VCaP (cell line): ENCODE measurements around the gene APEH.

Experiments
- H3K27ac ChIP-seq: fragments of 450-650 bp; 2 replicates; pipeline ENCODE4 v1.5.1; 2017
- TF ChIP-seq, protein P1 (sequence below): fragments of 450-650 bp; conservative IDR thresholded peaks from 2 replicates; pipeline ENCODE4 v1.5.1; 2017; ENCODE audit warnings: mild to moderate bottlenecking, moderate library complexity

The APEH gene

DNA sequence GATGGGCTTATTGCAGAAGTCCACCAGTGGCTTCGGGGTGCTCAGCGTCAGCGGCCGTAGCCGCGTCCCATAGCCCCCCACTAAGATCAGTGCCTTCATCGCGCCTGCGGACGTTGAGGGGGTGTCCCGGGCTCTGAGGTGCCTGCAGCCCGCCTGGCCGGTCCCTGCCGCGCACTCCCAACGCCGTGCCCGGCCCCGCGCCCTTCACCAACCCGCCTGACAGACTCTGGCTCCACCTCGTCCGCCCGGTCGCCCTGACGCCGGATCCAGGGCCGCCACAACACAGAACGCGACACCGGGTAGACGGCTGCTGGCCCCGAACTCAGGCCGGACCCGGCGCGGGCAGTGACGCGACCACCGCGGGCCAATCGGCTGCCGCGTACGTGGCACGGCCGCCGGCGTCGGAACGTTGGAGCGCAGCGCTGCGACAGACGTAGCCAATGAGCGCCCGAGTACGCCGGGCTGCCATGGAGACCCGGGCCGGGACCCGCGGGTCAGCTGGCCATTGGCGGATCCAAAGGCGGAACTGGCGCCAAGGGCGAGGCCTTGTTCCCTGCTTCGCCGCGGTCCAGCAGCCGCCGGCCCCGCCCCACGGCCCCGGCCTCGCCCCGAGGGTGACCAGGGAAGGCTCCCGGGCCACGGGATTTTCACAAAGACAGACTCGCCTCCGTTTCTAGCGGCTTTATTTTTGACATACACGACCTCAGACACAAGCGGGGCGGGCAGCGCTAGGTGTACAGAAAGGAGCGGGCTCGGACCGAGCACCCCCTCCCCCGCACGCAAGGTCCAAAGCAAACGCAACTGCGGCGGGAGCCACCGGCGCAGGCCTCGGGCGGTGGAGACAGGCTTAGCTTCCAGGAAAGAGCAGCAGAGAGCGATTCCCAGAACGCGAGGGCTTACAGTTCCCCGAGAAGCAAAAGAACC lies 49.7 kb downstream of the APEH start, which contains the start of gene GMPPB:
Gene GMPPB, minus strand, starts transcription at position 324 of the 924 bp plus-strand sequence. Its CDS starts 225 bp downstream, at position 99.
- TF ChIP-seq, protein P1, sequence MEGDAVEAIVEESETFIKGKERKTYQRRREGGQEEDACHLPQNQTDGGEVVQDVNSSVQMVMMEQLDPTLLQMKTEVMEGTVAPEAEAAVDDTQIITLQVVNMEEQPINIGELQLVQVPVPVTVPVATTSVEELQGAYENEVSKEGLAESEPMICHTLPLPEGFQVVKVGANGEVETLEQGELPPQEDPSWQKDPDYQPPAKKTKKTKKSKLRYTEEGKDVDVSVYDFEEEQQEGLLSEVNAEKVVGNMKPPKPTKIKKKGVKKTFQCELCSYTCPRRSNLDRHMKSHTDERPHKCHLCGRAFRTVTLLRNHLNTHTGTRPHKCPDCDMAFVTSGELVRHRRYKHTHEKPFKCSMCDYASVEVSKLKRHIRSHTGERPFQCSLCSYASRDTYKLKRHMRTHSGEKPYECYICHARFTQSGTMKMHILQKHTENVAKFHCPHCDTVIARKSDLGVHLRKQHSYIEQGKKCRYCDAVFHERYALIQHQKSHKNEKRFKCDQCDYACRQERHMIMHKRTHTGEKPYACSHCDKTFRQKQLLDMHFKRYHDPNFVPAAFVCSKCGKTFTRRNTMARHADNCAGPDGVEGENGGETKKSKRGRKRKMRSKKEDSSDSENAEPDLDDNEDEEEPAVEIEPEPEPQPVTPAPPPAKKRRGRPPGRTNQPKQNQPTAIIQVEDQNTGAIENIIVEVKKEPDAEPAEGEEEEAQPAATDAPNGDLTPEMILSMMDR, result no peak
- peak within 1 kb of the TSS; percentile 93 for H3K27ac ChIP-seq

DNA sequence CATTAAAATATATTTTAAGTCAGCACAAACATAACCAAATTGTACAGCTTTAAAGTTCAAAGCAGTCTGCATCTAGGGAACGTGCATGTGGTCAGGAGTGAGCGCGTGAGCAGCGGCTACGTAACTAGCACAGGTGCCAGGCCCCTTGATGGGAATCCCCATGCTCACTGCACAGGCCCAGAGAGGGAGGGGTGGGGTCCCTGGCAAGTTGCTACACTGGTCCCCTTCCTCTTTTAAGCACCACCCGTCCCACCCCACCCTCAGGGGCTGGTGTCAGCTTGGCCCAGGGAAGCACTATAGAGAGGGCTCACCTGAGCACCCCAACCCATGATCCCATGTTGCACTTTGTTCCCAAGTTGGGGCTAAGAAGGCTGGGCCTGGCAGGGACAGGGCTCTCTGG lies 50.4 kb downstream of the APEH start:
- H3K27ac ChIP-seq, result peak overlapping the region; percentile 93

DNA sequence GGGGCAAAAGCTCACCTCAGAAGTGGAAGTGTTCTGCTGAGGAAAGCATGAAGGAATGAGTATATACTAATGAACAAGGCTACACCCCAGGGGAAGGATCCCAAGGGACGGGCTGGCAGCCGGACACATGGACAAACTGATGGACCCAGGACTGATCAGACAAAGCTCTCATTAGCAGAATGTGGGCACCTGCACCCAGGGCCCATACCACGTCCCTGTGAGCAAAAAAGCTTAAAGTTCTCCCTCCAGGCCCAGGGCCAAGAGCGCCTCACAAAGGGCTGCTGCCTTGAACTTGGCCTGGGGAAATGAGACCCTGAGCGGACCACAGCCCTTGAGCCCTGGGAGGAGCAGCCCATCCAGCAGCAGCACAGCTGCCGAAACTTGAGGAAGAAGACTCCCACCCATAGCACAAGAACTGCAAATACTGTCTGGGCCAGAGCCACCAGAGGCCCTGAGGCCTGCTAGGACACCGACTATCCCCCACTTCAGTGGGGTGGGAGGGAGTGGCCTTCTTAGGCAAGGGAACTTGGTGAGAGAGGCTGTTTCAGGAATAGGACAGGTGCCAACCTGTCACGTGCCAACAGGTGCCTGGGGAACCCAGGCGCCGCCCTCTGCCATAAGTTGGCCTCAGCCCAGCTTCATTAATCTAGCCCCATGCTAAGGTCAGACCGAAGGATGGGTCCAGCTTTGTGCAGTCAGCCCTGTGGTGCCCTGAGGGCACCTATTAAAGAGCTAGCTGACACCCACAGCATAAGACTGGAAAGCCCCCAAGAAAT lies 51.9 kb downstream of the APEH start:
- peak overlapping the region; percentile 93 for H3K27ac ChIP-seq
- TF ChIP-seq, protein P1, result no peak

More for the DNA sequence above, 50.4 kb downstream of the APEH start:
- TF ChIP-seq, protein P1, result no peak

DNA sequence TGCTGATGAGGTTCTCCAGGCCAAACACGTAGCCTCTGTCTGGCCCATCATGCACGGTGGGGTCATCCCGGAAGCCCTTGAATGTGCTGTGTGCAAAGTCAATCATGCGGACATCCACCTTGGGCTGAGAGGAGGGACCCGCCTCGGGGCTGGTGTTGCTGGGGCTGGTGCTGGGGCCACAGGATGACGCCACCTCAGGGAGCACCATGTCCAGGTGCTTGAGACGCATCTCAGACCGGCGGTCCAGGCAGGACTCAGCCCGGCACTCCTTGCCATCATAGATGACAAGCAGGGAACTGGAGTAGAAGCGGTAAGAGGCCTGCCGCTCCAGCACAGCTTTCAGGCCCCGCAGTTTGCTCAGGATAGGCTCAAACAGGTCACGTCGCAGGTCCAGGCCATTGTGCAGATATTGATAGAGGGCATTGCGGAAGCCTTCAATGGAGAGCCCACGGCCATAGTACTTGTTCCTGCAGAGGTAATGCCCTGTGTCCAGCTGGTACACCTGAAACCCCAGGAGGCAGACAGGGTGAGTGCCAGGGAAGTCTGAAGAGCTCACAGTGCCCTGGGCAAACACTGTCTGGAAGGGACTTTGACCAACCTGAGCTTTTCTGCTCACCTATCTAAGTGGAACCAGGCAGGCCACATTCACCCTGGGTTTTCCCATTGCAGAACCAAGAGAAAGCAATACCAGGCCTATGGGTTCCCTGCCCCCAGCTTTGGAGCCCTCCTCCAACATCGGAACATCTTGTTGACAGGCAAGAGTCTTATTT lies 53.2 kb downstream of the APEH start:
- TF ChIP-seq, protein P1, result no peak
- no peak overlapping the region for H3K27ac ChIP-seq

DNA sequence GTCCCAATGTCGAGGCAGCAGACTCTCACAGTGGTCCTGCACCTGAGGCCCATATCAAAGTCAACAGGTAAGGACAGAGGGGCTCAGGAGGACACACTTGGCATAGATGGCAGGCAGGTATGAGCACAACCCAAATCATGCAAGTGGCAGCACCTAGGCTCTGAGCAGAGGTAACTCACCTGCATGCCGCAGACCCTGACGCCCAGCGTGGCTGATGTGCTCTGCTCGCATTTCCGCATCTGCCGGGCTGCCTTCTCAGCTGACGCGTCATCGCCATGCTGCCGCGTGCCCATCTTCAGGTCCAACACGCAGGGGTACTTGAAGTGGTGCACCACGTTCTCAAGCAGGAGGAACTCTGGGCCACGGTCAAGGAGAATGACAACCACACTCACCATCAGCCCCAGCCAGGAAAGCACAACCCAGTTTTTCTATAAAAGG lies 53.8 kb downstream of the APEH start:
- H3K27ac ChIP-seq, result no peak overlapping the region
- TF ChIP-seq, protein P1, result no peak

DNA sequence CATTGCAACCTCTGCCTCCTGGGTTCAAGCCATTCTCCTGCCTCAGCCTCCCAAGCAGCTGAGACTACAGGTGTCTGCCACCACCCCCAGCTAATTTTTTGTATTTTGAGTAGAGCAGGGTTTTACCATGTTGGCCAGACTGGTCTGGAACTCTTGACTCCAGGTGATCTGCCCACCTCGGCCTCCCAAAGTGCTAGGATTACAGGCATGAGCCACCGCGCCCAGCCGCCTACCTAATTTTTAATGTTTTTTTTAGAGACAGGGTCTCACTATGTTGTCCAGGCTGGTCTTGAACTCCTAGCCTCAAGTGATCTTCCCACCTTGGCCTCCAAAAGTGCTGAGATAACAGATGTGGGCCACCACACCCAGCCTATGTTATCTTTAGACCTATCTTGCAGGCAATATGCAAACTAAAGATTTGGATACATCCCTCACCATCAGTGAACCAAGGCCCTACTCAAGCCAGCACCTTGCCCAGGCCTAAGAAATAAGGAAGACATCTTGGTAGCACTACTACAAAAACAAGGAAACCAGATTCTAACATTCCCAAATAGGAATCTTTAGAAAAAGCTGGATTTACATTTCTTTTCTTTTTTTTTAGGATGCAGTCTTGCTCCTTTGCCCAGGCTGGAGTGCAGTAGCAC lies 55.9 kb downstream of the APEH start:
- TF ChIP-seq, protein P1, result no peak
- no peak overlapping the region for H3K27ac ChIP-seq
